BLaER1 treated with 17β-estradiol and CSF1 and Interleukin-3, amounts not matched to agents 10 nM and 100 nM (cell line): ENCODE results near the gene ALPK3.

Experiments
- H3K27ac ChIP-seq, 11 experiments: shearing (Covaris generic); formaldehyde crosslinking; 2 replicates each; pipeline ENCODE4 v1.8.1; 2022
- H3K27me3 ChIP-seq, 11 experiments: shearing (Covaris generic); formaldehyde crosslinking; 2 replicates each; pipeline ENCODE4 v1.8.1; 2022
- H3K36me3 ChIP-seq, 11 experiments: shearing (Covaris generic); formaldehyde crosslinking; 2 replicates each; pipeline ENCODE4 v1.8.1; 2022
- H3K4me1 ChIP-seq, 10 experiments: shearing (Covaris generic); formaldehyde crosslinking; 2 replicates each; pipeline ENCODE4 v1.8.1; 2022
- H3K4me2 ChIP-seq, 11 experiments: shearing (Covaris generic); formaldehyde crosslinking; 2 replicates each; pipeline ENCODE4 v1.8.1; 2022
- H3K4me3 ChIP-seq, 10 experiments: shearing (Covaris generic); formaldehyde crosslinking; 2 replicates each; pipeline ENCODE4 v1.8.1; 2022
- H3K9ac ChIP-seq, 11 experiments: shearing (Covaris generic); formaldehyde crosslinking; 2 replicates each; pipeline ENCODE4 v1.8.1; 2022
- H3K9me3 ChIP-seq, 11 experiments: shearing (Covaris generic); formaldehyde crosslinking; replicated peaks in 1 of 11; 2 replicates each; pipeline ENCODE4 v1.8.1; 2022
- H4K20me1 ChIP-seq, 11 experiments: shearing (Covaris generic); formaldehyde crosslinking; 2 replicates each; pipeline ENCODE4 v1.8.1; 2022
- Cebpa-rat ChIP-seq, 11 experiments: shearing (Covaris generic); IDR thresholded peaks; 2 replicates each; pipeline ENCODE4 v1.8.1; 2022

Gene ALPK3

GRCh38 chr15:84878504-84878903, 61.3 kb downstream of the ALPK3 start:
- Histone ChIP-seq H3K4me1 (peaks cover 5 to 8% (median 6%) of the 10 kb centered on the region in 10 experiments; a peak in 11 of 20 replicates), H3K4me2 (no peak overlapping the region), H3K4me3 (no peak overlapping the region), H3K27me3 (no peaks in the 10 kb centered on the region), H3K36me3 (no peaks in the 10 kb centered on the region), H3K27ac (no peak overlapping the region), H3K9ac (no peak overlapping the region), H4K20me1 (no peaks in the 10 kb centered on the region), H3K9me3 (no peaks in the 10 kb centered on the region)
- no peak for TF ChIP-seq Cebpa-rat (IDR thresholded peaks at IDR 0.05)

GRCh38 chr15:84879088-84879780, 62.1 kb downstream of the ALPK3 start:
- H4K20me1 ChIP-seq, result no peaks in the 10 kb centered on the region
- no peaks in the 10 kb centered on the region for H3K9me3 ChIP-seq
- no peak overlapping the region for H3K4me3 ChIP-seq
- H3K9ac ChIP-seq, result no peak overlapping the region
- no peaks in the 10 kb centered on the region for H3K27me3 ChIP-seq
- no peak overlapping the region for H3K27ac ChIP-seq
- no peaks in the 10 kb centered on the region for H3K36me3 ChIP-seq
- H3K4me2 ChIP-seq, result no peak overlapping the region
- H3K4me1 ChIP-seq, result peaks cover 5 to 8% (median 6%) of the 10 kb centered on the region in 10 experiments; a peak in 11 of 20 replicates
- no peak for TF ChIP-seq Cebpa-rat (IDR thresholded peaks at IDR 0.05)

GRCh38 chr15:84880007-84880406, 62.9 kb downstream of the ALPK3 start:
- no peak overlapping the region for H3K9ac ChIP-seq
- H3K27ac ChIP-seq, result no peak overlapping the region
- no peak overlapping the region for H3K4me3 ChIP-seq
- H3K9me3 ChIP-seq, result no peaks in the 10 kb centered on the region
- no peaks in the 10 kb centered on the region for H3K27me3 ChIP-seq
- TF ChIP-seq Cebpa-rat (IDR thresholded peaks at IDR 0.05), result no peak
- no peaks in the 10 kb centered on the region for H3K36me3 ChIP-seq
- H3K4me1 ChIP-seq, result peaks cover 5 to 8% (median 6%) of the 10 kb centered on the region in 10 experiments; a peak in 11 of 20 replicates
- H4K20me1 ChIP-seq, result no peaks in the 10 kb centered on the region
- H3K4me2 ChIP-seq, result no peak overlapping the region

GRCh38 chr15:84880822-84881519, 63.8 kb downstream of the ALPK3 start:
- H3K4me2 ChIP-seq, result no peak overlapping the region
- no peaks in the 10 kb centered on the region for H4K20me1 ChIP-seq
- no peaks in the 10 kb centered on the region for H3K9me3 ChIP-seq
- H3K27ac ChIP-seq, result no peak overlapping the region
- H3K4me1 ChIP-seq, result peaks cover 5 to 8% (median 6%) of the 10 kb centered on the region in 10 experiments; a peak in 11 of 20 replicates
- H3K36me3 ChIP-seq, result no peaks in the 10 kb centered on the region
- no peak for TF ChIP-seq Cebpa-rat (IDR thresholded peaks at IDR 0.05)
- H3K4me3 ChIP-seq, result no peak overlapping the region
- no peak overlapping the region for H3K9ac ChIP-seq
- H3K27me3 ChIP-seq, result no peaks in the 10 kb centered on the region

GRCh38 chr15:84881520-84881830, 64.3 kb downstream of the ALPK3 start:
- no peak overlapping the region for H3K4me3 ChIP-seq
- H3K9ac ChIP-seq, result no peak overlapping the region
- no peak for TF ChIP-seq Cebpa-rat (IDR thresholded peaks at IDR 0.05)
- H3K9me3 ChIP-seq, result no peaks in the 10 kb centered on the region
- H3K36me3 ChIP-seq, result no peaks in the 10 kb centered on the region
- H3K27me3 ChIP-seq, result no peaks in the 10 kb centered on the region
- H3K4me1 ChIP-seq, result peaks cover 5 to 8% (median 6%) of the 10 kb centered on the region in 10 experiments; a peak in 11 of 20 replicates
- H3K27ac ChIP-seq, result no peak overlapping the region
- no peak overlapping the region for H3K4me2 ChIP-seq
- H4K20me1 ChIP-seq, result no peaks in the 10 kb centered on the region

GRCh38 chr15:84883466-84883865, 66.3 kb downstream of the ALPK3 start:
- H3K4me2 ChIP-seq, result no peak overlapping the region
- no peak overlapping the region for H3K4me3 ChIP-seq
- TF ChIP-seq Cebpa-rat (IDR thresholded peaks at IDR 0.05), result no peak
- H3K27me3 ChIP-seq, result no peaks in the 10 kb centered on the region
- no peaks in the 10 kb centered on the region for H3K36me3 ChIP-seq
- peaks cover 0 to 5% (median 0%) of the 10 kb centered on the region in 10 experiments; a peak in 1 of 20 replicates for H3K4me1 ChIP-seq
- no peaks in the 10 kb centered on the region for H3K9me3 ChIP-seq
- H4K20me1 ChIP-seq, result no peaks in the 10 kb centered on the region
- H3K9ac ChIP-seq, result no peak overlapping the region
- H3K27ac ChIP-seq, result no peak overlapping the region

- Histone ChIP-seq H3K27ac (no peak within 1 kb of the TSS), H4K20me1 (no peaks in the 10 kb centered on the region), H3K4me1 (peaks cover 0 to 5% (median 0%) of the 10 kb centered on the region in 10 experiments; a peak in 1 of 20 replicates), H3K36me3 (no peaks in the 10 kb centered on the region), H3K9me3 (0 out of 22 replicates have a peak, but pooled peaks cover 0 to 3% (median 0%) of the 10 kb centered on the region in 11 experiments), H3K4me3 (no peak within 1 kb of the TSS), H3K9ac (no peak within 1 kb of the TSS), H3K27me3 (no peaks in the 10 kb centered on the region), H3K4me2 (no peak within 1 kb of the TSS)
- no peak for TF ChIP-seq Cebpa-rat (IDR thresholded peaks at IDR 0.05)
Measured at GRCh38 chr15:84883916-84884781, 67.0 kb downstream of the ALPK3 start, which contains the start of gene SLC28A1. Gene SLC28A1, plus strand, starts transcription at chr15:84884662. Its CDS starts 3,099 bp downstream, at chr15:84887761.

GRCh38 chr15:84885801-84886200, 68.6 kb downstream of the ALPK3 start:
- H3K4me1 ChIP-seq, result peaks cover 0 to 6% (median 0%) of the 10 kb centered on the region in 10 experiments; a peak in 4 of 20 replicates
- H3K4me2 ChIP-seq, result no peak overlapping the region
- H4K20me1 ChIP-seq, result no peaks in the 10 kb centered on the region
- no peaks in the 10 kb centered on the region for H3K36me3 ChIP-seq
- no peak for TF ChIP-seq Cebpa-rat (IDR thresholded peaks at IDR 0.05)
- H3K9ac ChIP-seq, result no peak overlapping the region
- H3K27ac ChIP-seq, result no peak overlapping the region
- H3K9me3 ChIP-seq, result peaks cover 0 to 3% (median 0%) of the 10 kb centered on the region in 11 experiments; a peak in 1 of 22 replicates
- H3K27me3 ChIP-seq, result no peaks in the 10 kb centered on the region
- no peak overlapping the region for H3K4me3 ChIP-seq
